GM18873 (cell line): ENCODE results near the gene LCP2.

Experiments
- ATAC-seq: cut with Tn5 transposase; IDR thresholded peaks from one replicate; pipeline ENCODE4 v1.9.1; 2021; ENCODE audit warnings: mild to moderate bottlenecking, moderate library complexity, moderate number of reproducible peaks; ENCODE audit not compliant: unreplicated experiment, low FRiP score

LCP2 gene

DNA sequence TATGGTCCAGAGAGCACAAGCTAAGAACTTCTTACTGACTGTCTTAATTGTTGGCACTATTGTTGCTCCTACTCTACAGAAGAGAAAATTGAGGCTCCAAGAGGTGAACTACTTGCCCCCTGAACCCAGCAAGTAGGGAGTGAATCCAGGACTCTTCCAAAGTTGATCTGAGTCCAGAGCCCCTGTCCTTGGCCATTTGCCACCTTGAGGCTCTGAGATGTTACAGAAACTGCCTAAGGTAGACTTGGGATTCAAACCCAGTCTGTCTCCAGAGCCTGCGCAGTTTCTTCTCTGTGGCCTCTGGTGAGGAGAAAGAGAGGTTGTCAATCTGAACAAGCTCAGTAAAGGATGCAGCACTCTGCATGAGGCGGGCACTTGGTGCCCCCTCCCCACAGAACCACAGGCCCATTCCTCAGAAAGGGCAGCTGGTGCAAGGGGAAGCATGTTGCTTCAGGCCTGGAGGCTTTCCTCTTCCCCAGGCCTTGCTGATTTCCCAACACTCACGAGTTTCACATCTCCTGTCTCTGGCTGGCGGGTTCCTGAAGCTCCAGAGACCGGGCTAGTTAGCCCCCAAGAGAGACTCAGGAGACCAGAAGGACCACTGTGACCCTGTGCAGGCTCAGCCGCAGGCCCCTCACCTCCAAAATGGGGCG lies 2.9 kb upstream of the LCP2 start:
- no peak for ATAC-seq

DNA sequence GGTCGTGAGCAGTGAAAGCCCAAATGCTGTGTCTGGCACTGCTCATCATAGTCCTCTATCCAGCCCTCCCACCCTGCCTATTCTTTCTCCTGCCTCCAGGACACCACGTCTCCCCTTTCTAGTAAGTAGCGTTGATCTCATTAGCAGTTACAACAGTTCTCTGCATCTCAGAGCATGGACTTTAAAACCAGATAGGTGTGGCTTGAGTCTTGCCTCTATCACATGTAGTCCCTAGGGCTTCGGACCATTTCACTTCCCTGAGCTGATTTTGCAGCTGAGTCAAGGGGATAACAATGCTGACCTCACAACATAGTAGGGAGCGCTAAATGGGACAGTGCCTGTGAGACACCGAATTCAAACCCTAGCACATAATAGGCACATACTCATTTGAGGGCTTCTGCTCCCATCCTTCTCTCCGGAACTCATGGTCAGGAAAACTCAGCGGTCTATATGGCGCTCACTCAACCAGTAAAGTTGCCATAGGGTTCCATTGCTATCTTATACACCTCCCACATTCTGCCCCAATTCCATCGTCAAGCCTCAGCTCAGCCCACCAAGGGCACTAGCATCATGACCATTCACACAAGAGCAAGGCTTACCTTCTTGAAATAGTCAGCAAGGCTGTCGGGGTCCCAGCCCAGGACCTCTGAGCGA lies 515 bp downstream of the LCP2 start:
- peak; percentile 52 for ATAC-seq

DNA sequence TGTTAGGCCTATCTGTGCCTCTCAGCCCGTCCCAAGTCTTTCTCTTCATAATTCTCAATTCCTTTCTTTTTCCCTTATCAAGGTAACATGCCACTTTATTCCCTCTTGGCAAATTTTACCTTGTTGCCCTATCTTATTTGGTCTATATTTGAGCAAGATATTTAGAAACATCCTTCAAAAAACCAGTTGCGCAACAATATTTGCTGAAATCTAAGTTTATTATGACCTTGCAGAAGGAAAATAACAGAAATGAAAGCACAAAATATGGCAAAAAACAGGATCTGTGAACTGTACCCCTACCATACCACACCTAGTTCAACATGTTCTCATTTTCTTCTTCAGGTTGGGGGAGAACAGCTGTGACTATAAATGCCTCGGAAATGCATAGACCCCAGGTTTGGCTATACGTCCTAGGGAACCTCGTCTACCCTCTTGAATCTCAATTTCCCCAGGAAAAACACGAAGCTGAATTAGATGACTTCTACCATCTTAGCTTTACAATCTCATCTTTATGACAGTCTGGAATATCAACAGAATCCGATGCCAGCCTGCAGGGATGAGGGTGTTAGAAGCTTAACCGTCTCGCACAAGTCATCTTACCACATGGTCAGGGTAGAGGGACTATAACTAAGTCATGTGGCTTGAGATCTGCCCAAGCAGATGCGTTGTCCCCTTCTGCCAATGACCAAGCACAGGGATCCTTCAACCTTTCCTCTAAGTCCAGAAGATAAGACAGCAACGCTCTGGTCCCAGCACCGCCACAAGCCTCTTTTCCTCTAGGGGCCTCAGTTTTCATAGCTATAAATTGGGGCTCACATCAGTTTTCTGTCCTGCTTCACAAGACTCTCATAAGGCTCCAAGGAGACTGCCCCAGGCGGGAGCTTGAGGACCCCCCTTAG lies 1.3 kb downstream of the LCP2 start:
- no peak for ATAC-seq

DNA sequence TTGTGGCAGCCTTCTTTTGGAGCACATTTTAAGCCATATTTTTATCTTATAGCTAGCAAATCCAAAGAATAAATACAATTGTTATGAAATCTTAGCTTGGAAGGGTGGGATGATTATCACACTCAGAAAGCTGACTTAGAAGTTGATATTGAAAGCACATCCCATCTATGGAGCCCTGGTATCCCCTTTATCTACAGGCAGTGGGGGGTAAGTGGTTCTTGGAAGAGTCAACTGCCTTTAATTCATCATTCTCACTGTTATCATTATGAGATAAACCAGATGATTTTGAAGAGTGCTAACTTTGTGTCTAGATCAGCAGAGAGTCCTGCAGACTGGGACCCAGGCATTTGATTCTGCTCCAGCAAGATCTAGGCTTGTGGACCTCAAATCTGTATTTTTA lies 3.0 kb downstream of the LCP2 start:
- no peak for ATAC-seq

DNA sequence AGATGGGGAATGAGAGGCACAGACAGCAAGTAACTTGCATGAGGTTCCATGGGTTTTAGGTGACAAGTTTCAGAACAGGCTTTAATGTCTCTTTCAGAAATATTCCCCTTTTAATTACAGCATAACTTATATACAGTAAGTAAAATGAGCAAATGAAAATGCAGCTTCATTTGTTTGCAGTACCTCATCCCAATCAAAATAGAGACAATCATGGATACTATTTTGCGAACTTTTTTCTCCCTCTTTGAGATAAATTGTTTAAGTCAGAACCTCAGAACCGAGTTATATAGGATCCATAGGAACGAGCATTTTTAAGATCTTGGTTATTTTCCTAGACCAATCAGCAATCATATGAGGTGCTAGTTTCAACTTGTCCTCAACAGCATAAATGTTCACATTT lies 3.5 kb downstream of the LCP2 start:
- no peak for ATAC-seq

DNA sequence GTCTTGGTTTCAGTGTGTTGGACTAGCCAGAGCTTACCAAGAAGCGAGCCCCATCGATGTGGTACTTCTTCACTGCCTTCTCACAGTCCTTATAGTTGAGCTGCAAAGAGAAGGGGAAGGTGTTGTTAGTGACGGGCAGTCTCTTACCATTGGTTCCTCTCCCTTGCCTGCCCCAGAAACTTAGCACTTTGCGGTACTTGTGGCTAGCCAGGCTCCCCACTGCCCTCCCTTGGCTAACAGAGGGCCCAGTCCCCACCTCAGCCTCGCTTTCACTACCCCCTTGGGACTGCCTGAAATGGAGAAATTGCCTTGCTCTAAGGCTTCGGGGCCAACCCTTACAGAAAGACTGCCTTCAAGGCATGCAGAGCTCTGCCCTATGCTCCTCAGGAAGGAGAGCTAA lies 4.3 kb downstream of the LCP2 start:
- peak; percentile 65 for ATAC-seq

DNA sequence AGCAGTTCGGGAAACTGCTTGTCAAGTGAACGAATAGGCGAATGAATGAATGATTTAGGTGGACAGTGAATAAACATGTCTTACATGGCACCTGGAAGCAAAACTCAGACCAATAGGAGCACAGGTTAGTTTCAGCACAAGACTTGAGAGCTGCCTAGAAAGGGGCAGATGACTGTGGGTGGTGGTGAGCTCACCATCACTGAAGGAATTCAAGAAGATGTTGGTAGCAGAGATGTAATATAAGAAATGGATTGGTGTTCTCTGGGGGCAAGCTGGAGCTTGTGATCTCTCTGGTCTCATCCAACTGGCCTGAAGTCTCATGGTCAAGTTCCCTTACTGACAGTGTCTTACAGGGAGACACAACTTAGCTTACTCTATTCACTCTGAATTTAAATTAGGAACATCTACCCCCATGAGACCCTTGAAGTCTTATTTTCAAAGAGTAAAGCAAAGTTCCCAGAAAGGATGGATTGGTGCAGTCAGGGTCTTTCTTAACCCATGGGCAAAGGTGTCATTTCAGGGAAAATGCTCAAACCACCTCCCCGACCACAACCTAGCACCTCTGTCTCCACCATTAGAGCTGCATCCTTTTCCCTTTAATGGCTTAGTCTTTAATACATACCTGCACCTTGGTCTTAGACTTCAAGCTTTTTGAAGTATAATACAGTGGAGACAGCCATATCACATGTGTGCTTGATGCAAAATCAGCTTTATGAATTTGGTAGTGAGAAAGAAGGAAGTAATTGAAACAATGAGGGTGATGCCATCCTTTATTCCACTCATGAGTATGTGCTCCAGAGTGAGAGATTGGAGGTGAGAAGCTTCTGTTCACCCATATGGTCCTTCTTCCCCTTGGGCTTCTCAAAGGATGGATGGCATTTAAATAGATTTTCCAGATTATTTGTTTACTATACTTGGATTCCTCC lies 5.1 kb downstream of the LCP2 start:
- no peak for ATAC-seq

DNA sequence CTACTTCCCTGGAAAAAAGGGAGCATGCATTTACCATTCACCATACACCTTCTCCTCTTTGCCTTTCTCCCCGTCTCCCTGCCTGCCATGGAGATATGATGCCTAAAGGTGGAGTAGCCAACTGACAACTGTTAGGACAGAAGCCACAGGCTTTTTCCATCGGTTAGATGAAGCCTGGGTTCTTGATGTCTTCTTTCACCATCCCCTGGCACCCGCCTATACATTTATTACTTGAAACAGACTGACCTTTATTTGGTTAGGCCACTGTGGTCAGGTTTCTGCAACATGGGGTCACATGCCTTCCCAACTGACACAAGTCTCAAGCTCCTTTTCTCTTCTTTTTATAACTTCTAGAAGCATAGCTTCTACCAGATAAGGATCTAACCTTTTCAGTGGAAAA lies 7.1 kb downstream of the LCP2 start:
- ATAC-seq: no peak

DNA sequence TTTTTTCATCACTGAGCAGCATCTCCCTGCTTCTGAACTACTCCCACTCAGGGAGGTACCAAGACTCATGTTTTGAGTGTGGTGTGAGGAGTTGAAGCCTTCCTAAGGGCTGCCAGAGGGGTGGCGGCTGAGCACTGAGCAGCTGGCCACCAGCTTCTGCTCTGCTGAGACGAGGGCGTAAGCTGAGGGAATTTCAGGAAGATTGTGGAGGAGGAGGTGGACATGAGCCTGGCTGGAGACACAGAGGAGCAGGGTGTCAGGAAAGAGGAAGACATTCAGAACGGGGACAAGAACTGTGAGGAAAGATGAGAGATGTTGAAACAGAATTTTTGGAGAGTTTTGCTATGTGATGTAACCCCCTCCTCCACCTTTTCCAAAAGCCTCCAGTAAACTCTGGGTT lies 7.8 kb downstream of the LCP2 start:
- ATAC-seq: no peak

DNA sequence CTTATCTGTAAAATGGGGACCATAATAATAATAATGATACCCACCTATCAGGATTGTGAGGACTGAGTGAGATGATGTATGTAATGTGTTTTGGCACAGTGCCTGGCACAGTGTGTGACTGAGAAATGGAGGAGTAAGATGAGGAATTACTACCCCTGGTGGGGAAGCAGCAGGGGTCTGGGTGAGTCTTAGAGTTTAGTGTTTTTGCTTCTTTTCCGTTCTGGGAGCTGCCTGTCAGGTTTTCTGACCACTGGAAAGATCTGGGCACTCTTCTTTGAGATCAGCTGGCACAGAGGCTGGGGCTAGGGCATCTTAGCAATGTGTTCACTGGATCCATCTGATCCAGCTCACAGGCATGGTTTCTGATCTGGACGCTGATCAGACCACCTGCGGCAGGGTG lies 8.5 kb downstream of the LCP2 start:
- ATAC-seq: no peak

DNA sequence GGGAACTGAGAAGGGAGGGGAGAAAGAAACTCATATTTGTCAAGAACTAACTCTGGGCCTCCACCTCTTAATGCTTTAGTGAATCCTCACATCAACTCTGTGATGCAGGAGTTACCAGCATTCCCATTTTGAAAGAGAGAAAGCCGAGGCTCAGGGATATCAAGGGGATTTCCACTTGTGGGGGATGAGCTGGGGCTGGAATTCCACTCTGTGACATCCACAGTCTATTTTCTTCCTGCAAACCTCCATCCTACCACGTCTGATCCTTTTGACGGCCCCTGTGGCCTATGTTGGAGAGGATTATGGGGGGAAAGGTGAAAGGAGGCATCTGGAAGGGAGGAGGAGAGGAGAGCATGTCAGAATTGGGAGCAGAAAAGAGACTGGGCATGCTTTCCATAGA lies 9.0 kb downstream of the LCP2 start:
- no peak for ATAC-seq

DNA sequence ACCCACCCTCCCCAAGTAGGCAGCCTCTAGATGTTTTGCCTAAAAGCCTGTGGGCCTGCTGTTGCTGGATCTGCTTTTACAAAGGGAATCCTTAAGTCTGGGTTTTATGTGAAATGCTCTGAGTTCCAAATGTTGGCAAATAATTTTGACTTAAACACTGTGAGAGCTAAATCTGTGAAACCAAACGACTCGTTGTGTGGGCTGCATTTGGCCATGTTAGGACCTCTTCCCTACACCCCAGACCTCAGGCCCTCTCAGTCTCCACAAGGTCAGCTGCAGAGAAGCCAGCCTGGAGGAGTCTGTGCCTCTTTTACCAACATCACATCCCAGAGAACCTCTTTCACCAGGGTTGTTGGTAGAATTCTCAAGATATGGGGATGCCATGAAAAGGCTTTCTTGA lies 9.4 kb downstream of the LCP2 start:
- no peak for ATAC-seq

DNA sequence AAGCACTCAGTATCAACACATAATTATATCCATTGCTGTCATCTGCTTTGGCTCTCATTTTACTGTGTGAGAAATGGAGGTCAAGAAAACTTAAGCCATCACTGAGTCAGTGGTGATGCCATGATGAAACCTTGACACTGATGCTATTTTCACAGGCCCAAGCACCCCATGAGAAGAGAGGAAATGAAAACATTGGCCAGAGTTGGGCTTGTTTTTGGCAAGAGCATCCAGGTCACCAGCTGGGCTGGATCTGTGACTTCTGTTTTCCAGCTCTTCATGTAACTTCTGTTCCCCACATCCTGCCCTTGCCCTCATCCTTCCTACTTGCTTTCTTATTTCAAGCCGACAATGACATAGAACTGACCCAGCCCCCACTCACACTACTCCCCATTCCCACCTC lies 10.0 kb downstream of the LCP2 start:
- no peak for ATAC-seq

DNA sequence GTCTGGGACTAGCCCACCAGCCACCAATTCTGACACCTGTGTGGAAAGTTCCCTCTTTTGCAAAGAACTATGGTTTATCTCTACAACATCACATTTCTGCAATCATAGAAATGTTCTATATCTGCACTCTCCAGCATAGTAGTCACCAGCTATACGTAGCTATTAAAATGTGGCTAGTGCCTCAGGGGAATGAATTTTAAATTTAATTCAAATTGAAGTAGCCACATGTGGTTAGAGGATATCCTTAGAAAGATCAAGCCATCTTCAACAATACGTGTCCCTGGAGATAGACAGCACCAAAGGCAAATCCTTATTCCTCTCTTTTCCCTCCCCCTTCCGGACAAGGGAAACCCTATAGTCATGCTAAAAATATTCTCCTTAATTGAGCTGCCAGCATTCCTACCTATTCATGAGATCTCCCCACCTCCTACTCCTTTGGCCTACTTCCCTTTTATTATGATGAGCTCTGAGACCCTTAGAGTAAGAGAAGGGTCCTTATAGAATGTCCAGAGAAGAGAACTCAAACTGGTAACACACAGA lies 11.1 kb downstream of the LCP2 start:
- ATAC-seq: no peak

DNA sequence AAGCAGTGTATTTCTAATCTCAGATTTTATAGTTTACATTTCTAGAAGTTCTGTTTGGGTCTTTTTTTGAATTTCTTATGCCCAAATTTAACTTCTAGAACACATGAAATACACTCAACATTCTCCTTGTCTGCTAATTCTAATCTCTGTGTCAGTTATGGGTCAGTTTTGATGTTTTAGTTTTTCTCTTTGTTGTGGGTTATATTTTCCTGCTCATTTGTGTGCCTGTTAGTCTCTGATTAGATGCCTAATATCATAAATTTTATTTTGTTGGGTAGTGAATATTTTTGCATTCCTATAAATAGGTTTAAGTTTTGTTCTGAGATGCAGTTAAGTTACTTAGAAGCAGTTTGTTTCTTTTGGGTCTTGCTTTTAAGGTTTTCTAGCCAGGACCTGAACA lies 12.4 kb downstream of the LCP2 start:
- ATAC-seq: no peak

DNA sequence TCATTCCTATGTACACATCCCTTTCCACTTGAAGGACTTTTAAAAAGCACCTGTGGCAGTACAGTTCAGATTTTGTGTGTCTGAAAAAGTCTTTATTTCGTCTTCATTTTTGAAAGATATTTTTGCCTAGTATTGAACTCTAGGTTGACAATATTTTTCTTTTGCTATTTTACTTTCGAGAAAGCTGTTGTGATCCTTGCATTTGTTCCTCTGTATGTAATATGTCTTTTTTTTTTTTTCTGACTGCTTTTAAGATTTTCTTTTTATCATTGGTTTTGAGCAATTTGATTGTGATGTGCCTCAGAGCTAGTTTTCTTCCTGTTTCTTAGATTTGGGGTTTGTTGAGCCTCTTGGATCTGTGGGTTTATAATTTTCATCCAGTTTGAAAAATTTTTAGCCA lies 13.3 kb downstream of the LCP2 start:
- ATAC-seq: no peak

DNA sequence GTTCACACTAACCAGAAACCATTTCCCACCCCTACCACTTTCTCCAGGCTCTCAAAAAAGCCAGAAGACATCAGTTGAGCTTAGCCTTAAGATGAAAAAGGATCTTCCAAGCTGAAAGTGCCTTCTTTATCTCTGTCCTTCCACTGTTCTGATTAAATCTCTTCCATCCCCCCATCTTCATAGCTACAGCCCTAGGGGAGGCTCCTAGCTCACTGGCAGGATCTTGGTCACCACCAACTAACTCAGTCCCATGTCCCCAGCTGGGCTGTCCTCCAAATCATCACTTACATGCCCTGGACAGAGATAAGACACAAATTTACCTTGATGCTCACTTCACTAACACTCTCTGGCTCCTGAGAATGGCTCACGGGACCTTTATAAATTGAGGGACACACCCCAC lies 14.3 kb downstream of the LCP2 start:
- no peak for ATAC-seq

DNA sequence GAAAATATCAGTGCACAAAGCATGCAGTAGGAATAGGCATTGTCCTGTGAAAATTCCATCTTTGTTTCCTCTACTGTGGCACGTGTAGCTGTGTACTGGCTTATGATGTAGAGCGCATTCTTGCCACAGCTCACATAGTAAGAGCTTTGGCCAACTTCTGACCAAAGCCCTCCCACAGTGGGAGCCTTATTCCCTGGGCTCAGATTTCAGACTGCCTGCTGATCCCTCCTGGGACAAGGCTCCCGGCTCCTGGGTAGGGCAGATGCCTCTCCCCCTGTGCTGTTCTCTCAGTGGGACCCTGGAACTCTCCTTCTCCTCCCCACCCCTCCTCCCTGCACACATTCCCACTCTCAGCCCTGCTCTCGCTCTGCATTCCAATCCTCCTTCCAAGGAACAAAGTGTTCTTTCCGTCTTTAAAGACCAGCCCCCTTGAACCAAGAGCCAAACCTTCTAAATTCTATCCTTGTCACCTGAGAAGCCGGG lies 17.5 kb downstream of the LCP2 start:
- ATAC-seq: no peak

DNA sequence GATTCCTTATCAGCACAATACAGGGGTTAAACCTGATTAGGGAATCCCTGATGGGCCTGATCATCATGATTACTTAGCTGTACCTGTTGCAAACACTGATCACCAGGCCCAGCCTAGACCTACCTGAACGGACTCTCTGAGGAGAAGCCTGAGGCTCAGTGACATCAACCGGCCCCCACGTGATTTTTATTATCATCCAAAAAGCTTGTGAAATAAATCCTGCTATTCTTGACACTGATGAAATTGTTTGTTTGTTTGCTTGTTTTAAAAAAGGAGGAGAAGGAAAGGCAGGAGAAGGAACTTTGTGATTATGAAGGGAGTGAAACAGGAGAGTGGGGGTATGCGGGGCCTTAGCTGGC lies 18.1 kb downstream of the LCP2 start:
- no peak for ATAC-seq
